NCI-H69 (cell line): ENCODE results near the gene ANKIB1.
"Not testable (repeated sequence)": the region's sequence is repeated elsewhere in the genome, so short reads cannot be mapped to it uniquely, and the experiment has no call there.

Experiments used
- DNase-seq: peaks from one replicate; lab custom pipeline; 2025; lab: John Stamatoyannopoulos, UW

ANKIB1 gene

DNA sequence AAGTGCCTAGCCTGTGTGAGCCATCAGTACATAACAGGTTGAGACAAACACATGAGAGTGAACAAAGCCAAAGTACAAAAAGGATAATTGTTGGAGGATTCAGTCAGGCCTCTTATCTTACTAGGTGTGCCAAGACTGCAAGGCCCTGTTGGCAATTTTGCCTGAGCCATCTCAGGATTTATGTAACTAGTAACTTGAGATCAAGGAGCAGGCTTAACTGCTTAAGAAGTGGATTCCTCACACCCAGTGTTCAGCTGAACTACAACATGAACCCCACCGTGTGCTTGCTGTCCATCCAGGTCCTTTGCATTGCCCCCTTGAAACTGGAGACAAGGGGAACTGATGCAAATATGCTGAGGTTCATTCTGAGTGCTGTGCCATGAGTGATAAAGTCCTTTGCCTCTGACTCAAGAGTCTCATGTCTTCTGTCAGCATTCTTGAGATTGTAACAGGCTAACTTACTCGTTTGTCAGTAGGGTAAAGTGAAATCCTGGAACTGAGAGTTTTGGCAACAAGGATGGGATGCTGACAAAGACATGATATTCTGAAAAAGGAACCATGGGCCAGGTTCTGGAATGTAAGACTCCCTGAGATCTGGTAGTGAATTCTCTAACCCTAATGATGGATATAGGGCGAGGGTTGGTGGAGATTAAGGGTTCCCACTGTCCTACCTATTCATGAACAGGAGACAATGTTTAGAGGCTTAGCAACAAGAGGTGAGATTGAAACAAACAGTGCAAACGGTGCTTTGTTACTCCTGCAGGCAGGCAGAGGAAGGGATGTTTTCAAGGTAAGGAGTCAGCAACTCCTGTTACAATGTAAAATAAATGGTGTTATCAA is 157.4 kb downstream of the ANKIB1 start:
- DNase-seq = no peak

DNA sequence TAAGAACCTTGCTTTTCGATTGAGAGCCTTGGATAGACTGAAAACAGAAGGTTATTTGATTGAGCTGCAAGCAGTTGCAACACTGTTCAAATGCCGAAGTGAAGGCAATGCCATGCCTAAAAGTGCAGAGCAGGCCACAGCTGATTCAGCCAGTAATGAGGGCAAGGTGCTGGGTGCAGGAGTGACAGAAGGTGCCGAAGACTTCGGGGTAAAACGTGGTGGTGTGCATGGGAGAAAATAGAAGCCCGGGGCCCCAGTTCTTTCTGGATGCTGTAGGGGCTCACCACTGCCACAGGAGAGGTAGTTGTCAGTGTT is 157.9 kb downstream of the ANKIB1 start:
- no peak for DNase-seq

DNA sequence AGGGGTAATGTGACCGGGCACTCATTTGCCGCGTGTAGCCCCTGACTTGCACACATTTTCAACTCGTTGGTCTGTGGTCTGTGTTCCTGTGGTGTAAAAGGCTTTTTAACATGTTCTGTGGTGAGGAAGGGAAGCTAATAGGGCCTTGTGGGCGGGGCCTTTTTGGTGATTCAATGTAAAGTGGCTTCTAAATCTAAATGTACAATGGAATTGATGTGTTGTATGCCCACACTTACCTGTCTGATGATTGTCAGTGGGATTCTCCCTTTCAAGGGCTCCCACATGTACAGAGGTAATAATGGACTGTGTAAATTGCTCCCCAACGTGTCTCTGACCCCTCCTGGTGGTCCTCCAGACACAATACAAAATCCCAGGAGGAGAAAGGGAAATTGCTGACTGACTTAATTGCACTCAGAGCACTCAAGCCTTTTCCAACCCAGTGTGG is 158.4 kb downstream of the ANKIB1 start:
- peak; percentile 64 for DNase-seq

DNA sequence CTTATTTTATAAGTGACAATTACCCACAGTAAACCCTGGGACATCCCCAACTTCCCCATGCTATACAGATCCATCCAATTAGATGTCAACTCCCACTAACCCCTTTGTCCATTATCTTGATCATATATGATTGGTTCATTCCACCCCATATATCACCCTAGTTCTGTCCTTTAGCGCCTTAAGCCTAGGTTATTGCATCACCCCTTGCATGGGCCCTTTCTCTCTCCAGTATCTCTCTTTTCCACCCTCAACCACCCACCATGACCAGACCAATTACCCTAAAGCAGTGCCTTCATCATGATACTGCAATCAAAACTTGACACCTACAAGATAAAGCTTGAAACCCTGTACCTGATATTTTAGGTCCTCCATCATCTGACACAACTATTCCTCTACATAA is 163.6 kb downstream of the ANKIB1 start:
- DNase-seq = no peak

DNA sequence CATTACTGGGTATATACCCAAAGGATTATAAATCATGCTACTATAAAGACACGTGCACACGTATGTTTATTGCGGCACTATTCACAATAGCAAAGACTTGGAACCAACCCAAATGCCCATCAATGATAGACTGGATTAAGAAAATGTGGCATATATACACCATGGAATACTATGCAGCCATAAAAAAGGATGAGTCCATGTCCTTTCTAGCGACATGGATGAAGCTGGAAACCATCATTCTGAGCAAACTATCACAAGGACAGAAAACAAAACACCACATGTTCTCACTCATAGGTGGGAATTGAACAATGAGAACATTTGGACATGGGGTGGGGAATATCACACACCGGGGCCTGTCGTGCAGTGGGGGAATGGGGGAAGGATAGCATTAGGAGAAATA is 164.4 kb downstream of the ANKIB1 start:
- not testable (repeated sequence) for DNase-seq

DNA sequence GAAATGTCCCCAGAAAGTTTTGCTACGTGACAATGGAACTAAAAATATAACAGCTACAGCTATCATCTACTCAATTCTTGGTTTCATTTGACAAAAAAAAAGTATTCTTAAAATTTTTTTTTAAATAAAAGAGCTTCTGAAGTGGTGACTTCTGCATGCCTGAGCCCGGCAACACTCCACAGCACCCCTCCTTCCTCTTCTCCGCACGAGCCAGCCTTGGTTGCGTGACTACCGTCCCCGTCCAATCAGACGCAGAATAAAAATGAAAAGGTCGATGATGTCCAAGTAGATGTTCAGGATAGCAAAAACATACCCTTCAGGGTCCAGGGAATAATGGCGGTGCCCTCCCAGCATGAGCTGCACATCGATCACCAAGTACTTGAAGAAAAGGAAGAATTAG is 167.0 kb downstream of the ANKIB1 start:
- DNase-seq = peak; percentile 59

DNA sequence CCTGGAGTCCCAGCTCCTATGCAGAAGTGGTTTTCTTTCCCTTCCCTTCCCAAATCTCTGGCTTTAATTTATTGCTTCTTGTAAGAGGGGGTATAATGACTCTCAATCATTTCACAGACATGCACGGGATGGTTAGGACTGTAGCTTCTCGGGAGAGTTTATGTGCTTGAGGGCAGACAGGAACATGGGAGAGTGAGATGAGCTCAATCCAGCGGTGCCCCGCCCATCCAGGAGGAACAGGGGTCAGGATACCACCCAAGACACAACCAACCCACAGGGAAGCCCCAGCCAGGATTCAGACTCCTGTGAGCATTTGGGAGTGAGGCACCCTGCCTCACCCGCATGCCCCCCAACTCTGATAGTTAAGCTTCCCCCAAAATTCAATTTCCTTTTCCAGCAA is 167.8 kb downstream of the ANKIB1 start:
- peak; percentile 11 for DNase-seq

DNA sequence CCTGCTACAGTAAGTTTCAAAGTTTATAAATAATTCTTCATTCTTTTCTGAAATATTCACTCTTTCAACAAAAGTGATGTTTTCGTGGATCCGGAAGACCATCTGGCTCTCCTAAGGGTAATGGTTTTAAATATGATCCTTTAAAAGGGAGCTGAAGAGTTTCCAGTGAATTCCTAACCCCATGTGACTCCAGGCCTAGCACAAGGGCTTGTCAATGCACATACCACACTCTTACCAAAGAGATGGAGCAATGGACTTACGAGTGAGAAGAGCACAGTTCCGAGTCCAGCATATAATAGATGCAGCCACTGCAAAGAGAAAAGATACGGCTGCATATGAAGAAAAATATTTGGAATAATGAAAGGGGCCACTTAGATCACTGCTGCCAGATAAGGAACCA is 169.5 kb downstream of the ANKIB1 start:
- DNase-seq = no peak

DNA sequence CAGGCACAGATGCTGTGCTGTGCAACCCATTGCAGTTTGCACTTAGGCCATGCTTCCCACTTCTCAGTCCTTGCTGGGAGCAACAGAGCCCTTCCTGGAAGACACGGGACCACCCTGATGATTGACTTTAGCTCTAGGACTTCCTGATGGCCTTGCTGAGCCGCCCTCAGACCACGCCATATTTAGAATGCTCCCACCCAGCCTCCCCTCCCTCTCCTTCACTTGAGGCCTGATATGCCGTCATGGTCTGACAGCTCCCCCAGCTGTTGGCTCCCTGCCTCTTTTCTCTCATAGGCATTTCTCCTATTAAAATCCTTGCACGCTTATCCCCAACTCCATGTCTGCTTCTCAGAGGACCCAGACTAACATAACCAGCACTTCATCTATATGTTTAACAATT is 172.1 kb downstream of the ANKIB1 start:
- DNase-seq = peak; percentile 31

DNA sequence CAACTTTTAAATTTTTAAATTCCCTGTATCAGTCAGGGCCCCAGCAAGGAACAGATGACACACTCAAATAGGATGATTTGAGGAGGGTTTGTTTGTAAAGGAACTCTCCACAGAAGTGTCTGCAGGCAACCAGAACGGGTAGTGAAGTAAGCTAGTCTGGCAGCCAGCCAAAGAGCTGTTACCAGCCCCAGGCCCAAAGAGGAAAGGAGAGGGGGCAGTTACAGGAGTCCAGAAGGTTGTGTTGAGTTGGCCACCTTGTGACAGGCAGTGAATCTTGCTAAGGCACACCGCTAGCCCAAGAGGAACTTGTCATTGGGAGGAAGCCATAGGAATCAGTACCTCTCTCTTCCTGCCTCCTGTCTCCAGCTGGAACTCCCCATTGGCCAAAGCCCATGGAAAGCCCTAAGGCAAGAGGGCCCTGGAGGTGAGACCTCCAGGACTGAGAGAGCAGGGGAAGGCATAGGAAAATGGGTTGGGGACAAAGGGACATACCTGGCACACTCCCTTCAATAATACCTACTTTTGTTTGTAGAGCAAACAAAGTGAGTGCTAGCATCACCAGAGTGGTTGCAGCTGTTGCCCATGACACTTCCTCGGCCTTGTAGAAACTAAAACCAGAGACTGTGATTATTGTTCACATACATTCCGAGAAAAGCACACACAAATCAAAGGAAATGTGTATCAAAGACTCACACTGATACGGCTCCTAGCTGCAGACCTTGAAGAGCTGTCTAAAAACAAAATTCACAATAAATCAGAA is 176.1 kb downstream of the ANKIB1 start:
- DNase-seq = peak; percentile 96

DNA sequence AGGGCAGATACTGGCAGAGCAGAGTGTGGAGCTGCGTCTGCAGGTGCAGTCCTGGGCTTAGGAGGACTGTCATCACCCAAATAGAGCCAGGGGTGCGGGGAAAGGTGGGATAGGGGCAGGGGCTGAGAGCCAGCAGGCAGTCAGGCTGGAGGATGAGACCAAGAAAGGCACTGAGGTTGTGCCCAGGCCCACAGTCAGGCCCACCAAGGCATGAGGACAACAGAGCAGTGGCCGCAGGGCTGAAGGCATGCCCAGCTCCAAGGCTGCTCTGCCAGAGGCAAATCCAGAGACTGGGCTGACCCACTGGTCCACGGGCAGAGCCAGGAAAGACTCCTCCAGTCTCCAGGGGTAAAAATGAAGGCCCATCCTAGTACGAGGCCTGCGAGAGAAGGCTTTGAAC is 177.2 kb downstream of the ANKIB1 start:
- no peak for DNase-seq

DNA sequence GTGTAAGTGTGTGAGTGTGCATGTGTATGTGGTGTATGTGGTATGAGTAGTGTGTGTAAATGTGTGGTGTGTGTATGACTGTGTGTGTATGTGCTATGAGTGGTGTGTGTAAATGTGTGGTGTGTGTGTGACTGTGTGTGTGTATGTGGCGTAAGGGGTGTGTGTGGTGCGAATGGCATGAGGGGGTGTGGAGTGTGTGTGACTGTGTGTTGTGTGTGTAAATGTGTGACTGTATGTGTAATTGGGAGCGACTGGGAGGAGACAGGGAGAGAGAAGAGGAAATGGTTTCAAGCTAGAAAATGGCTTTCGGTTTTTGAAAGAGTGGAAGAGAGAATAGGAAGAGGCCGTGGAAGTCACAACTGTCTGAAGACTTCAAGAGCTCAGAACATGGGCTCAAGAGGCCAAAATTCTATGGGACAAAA is 177.9 kb downstream of the ANKIB1 start:
- DNase-seq = peak; percentile 31

DNA sequence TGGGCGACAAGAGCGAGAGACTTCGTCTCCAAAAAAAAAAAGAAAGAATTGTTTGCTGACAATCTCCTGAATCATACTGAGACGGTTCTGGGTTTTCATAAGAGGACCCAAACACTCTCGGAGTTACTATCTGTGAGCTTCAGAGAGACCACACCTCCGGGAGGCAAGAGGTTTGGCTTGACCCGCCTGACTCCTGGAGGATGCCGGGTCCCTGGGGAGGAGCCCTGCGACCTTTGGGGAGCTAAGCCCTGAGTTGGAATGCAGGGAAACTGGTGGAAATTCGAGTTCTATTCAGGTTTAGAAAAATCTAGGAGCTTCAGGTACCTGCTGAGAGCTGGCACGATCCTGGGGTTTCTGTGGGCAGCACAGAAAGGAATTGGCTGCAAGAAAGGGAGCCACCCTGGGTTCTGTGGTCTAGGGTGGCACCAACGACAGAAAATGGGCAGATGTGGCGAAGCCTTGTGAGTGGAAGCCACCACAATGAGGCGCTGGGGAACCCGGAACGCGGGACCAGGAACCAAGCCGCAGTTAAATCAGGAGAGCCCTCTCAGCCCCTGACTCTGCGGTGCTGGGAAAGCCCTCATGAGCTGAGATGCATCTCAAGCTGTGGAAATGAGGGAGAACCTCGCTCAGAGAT is 179.7 kb downstream of the ANKIB1 start:
- DNase-seq = no peak

DNA sequence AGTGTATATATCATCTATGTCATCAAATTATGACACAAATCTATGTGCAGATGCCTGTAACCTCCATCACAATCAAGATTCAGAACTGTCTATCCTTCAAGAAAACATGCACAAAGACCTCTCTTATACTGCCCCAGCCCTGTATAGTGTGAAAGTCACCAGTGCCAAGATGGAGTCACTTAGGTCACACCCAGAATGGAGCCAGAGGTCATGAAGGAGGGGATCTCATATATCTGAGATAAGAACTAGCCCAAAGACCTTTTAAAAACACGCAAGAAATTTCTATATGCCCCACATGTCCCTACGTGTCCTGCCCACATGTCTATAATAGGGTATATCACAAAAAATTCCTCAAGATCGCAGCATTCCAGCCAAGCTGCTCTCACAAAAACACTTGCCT is 181.4 kb downstream of the ANKIB1 start:
- no peak for DNase-seq

DNA sequence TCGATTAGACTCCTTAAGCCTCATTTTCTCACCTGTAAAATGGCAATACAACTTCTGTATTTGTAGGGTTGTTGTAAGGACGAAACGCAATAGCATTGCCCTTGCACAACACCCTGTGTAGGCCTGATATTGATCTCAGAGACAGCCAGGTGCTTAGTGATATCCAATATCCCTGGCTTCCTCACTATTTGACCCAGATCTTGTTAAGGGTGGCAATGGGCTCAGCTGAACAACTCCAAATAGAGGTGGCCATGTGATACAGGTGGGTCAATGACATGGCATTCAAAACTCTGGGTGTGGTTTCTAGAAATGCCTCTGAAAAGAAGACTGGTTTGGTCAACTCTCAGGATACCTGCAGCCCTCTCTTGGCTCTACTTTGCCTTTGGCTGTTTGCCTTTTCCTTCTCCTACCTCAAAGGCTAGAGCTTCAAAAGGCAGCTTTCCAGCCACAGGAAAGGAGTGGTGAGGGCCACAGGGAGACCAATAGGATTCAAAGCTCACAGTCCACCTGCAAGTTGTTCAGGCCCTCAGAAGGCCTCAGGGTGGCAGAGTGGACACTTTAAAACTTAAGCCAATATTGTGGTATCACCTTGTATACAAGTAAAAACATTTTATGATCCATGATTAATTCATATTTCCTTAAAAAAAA is 186.6 kb downstream of the ANKIB1 start:
- no peak for DNase-seq

DNA sequence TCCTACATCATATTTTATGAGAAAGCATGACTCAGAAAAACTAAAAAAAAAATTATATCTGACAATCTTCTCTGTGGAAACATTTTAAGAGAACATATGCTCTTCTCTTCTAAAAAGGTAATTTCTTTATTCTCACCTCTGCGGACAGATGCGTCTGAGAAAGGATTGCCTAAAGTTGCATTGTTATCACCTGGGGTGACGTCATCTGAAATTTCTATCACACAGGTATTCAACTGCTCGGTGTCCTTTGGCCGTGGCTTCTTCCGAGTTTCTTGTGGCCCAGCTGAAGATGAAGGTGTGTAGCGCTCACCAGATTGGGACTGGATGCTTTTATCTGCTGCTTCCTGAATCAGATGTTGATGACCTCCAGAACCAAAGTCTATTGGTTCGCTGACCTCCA is 187.2 kb downstream of the ANKIB1 start:
- no peak for DNase-seq

DNA sequence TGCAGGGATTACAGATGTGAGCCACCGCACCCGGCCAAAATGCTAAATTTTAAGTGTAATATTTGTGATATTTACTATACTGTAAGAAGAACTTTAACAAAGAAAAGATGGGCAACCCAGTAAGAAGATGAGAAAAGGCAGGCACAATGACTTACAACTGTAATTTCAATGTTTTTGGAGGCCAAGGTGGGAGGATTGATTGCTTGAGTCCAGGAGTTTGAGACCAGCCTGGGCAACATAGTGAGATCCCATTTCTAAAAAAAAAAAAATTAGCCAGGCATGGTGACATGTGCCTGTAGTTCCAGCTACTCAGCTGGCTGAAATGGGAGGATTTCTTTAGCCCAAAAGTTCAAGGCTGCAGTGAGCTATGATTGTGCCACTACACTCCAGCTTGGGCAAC is 189.8 kb downstream of the ANKIB1 start:
- DNase-seq = no peak

DNA sequence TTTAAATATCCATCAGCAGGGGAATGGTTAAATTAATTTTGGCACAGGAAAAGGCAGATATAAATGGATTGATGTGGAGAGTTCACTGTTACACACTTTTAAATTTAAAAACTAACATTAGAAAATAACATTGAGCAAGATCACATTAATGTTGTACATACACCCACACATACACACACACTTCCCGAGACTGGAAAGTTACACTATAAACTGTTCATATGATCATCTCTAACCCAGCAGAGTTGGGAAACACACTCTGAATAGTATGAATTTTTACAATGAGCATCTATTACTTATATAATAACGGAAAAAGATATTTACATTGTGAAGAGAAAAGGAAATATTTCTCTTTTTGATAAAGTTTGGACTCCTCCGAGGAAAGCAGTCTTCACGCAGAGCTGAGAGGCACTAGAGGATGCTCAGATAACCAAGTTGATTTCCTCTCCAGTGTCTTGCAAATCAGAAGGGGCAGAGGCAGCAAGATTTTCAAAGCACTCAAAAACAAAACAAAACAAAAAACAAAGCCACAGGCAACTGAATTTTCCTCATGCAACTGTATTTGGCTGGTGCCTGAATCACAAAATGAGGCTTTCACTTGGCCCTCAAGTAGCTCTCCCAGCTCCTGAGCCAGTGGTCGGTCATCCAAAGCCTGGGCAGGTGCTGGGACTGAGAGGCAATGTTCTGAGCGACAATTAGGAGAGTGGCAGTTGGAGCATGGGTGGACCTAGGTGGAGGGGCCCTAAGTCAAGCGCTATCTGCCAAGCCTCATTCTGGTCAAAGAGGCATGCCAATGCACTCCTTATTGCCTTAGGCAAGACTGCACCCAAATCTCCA is 191.1 kb downstream of the ANKIB1 start:
- no peak for DNase-seq

DNA sequence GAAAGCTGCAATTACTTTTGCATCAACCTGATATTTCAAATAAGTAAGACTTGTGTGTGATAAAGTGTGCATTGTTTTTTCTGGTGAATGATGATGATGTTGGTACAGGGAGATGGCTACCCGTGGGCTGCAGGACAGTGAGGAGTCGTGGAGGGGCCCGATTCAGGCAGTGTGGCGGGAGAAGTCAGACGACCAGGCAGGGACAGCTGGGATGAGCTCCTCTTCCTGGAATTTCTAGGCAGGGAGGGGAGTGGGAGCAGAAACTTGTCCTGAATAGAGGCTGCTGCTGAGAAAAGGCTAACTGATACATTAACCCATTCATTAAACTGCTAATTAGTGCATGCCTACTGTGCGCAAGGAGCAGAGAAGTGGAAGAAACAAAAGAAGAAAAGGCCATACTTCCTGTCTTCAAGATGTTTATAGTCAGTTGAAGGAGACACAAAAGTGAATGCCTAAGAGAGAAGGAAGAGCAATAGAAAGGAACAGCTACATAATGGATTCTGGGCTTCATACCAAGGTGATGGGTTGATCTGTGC is 192.2 kb downstream of the ANKIB1 start:
- DNase-seq = no peak

DNA sequence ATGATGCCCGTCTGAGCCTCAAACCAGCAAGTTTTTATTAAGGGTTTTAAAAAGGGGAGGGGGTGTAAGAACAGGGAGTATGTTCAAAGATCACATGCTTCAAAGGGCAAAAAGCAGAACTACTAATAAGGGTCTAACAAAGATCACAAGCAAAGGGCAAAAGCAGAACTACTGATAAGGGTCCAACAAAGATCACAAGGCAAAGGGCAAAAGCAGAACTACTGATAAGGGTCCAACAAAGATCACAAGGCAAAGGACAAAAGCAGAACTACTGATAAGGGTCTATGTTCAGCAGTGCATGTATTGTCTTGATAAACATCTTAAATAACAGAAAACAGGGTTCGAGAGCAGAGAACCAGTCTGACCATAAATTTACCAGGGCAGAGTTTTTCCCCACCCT is 196.9 kb downstream of the ANKIB1 start:
- DNase-seq = not testable (repeated sequence)

DNA sequence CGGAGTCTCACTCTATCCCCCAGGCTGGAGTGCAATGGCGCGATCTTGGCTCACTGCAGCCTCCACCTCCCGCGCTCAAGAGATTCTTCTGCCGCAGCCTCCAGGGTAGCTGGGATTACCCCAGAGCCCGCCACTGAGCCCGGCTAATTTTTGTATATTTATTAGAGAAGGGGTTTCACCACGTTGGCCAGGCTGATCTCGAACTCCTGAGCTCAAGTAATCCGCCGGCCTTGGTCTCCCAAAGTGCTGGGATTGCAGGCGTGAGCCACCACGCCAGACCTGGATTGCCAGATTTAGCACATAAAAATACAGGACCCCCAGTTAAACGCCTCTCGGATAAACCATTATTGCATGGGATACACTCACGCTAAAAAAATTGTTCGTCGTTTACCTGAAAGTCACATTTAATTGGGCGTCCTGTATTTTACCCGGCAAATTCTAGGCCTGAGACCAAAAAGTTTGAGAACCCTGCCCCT is 201.1 kb downstream of the ANKIB1 start:
- no peak for DNase-seq
